ENCODE measurements around the gene DPP10.

- no peak for TF ChIP-seq NFIC (IDR thresholded peaks at IDR 0.05)
- no peak for TF ChIP-seq MAX (IDR thresholded peaks at IDR 0.05)
- no peak for TF ChIP-seq FOXM1 (IDR thresholded peaks at IDR 0.05; ENCODE audit: borderline replicate concordance, low read depth)
- TF ChIP-seq TCF12 (IDR thresholded peaks at IDR 0.05; ENCODE audit: low read depth) = no peak
- no peak for TF ChIP-seq TEAD4 (IDR thresholded peaks at IDR 0.05)
- no peak for TF ChIP-seq EGR1 (IDR thresholded peaks at IDR 0.05)
- TF ChIP-seq CREB1 (IDR thresholded peaks at IDR 0.05; ENCODE audit: low read depth) = no peak
- TF ChIP-seq ZBTB7A (IDR thresholded peaks at IDR 0.05; ENCODE audit: low read depth) = no peak
These were observed 4.1 kb downstream of the DPP10 start for GRCh38 chr2:114446571-114446970.

All from Ishikawa (cell line).